ENCODE measurements around the gene PTGES3L.

PTGES3L gene

GRCh38 chr17:42979511-42980273, at the start of gene PTGES3L:
Gene PTGES3L, minus strand, starts transcription at chr17:42980080. Its CDS starts 27 bp downstream, at chr17:42980053.
- no peak for DNase-seq

- no peak for DNase-seq
These were observed 48.5 kb upstream of the PTGES3L start for GRCh38 chr17:43028221-43028861.

DNA sequence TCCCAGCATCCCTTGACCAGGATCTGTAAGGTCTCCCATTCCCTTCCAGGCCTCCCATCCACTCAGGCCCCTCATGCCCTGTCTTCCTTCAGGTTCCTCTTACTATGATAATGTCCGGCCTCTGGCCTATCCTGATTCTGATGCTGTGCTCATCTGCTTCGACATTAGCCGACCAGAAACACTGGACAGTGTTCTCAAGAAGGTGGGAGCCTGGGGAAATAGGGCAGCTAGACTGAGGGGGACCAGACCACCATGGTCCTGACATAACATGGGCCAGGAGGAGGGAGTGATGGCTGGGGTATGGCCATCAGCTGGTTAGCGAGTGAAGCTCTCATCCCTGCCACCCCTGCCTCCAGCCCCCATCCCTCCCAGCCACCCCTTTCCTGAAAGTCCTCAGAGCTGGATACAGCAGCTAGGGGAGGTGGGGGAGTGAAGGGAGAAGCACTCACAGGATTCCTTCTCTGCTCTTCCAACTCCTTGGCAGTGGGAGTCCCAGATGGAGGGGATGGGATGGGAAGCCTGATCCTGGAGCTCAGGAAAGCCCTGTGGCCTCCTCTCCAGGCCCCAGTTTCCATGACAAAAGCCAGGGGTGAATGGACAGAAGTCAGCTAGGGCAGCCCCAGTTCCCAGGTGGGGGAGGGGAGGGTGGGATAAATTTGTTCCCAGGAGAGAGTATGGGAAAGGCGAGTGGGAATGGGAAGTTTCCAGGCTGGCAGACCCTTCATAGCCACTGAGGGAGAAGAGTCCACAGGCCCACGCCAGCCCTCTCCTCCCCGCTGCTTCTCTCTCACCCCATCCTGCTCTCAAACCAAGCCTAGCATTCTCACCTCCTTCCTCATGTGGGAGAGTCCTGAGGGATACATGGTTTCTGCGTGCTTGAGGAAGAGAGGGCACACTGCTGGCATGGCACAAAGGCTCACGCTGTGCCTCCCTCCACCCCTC, 47.5 kb upstream of the PTGES3L start:
- no peak for DNase-seq

DNA sequence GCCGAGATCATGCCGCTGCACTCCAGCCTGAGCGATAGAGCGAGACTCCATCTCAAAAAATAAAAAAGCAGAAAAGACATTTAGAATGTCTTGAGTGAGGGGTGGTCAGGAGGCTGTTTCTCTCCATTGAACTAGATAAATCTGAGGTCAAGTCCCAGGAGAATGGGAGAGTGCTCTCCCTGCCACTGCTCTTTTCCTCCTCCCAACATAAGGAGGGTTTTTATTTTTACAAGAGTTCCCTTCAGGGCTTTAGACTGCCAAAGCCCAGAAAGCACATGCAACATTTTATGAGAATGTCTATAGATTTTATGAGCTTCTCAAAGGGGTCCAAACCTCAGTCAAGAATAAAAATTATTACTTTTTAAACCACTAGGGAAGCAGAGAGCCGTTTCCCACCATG, 46.7 kb upstream of the PTGES3L start:
- DNase-seq, result no peak

GRCh38 chr17:43025766-43026537, 46.1 kb upstream of the PTGES3L start:
- no peak for DNase-seq

DNA sequence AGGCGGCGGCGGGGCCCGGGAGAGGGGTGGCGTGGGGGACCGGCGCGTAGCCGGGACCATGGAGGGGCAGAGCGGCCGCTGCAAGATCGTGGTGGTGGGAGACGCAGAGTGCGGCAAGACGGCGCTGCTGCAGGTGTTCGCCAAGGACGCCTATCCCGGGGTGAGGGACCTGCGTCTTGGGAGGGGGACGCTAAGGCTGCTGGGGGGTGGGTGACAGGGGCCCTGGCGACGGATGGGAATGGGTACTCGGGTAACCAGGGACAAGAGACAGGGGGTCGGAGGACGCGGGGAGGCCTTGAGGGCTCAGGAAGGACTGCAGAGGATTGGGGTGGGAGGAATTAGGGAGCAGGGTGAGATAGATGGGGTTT, 45.4 kb upstream of the PTGES3L start:
- DNase-seq, result no peak

DNA sequence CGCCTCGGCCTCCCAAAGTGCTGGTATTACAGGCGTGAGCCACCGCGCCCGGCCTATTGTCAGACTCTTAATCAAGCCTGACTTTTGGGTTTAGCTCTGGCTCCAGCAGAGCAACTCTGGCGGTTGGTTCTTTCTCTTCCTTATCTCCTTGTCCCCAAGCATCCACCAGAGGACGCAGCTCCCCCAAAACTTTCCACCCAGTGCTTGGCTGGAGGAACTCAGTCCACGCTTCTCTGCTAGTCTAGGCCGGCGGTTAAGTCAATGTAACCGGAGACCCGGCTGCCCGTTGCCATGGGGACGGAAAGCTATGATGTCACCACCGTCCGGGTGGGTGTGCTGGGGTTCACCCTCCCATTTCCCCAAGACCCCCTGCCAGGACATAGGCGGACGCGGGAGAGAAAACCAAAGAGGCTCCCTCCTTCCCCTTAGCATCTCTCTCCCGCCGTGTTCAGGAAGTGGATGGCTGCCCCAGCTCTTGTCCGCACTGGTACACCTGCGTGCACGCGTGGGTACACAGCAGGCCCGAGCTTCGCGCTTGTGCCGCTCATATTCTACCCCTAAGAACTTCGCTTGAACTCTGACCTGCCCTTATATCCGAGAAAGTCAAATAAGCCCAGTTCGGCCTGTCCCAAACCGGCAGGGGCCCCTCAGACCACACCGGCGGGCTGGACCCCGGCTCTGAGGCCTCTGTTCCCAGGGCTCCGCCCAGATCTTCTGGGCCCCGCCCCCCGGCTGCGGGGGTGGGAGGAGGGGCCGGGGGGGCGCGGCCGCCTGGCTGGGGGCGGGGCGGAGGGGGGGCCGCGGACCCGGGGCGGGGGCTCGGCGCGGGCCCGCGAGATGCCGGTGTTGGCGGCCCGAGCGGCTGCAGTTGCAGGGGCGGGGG, 44.8 kb upstream of the PTGES3L start, which contains the start of gene RND2:
TSS of gene RND2 (plus strand) at position 825 of the 883 bp plus-strand sequence. CDS start 117 bp downstream, outside the sequence.
- DNase-seq, result peak; percentile 87

DNA sequence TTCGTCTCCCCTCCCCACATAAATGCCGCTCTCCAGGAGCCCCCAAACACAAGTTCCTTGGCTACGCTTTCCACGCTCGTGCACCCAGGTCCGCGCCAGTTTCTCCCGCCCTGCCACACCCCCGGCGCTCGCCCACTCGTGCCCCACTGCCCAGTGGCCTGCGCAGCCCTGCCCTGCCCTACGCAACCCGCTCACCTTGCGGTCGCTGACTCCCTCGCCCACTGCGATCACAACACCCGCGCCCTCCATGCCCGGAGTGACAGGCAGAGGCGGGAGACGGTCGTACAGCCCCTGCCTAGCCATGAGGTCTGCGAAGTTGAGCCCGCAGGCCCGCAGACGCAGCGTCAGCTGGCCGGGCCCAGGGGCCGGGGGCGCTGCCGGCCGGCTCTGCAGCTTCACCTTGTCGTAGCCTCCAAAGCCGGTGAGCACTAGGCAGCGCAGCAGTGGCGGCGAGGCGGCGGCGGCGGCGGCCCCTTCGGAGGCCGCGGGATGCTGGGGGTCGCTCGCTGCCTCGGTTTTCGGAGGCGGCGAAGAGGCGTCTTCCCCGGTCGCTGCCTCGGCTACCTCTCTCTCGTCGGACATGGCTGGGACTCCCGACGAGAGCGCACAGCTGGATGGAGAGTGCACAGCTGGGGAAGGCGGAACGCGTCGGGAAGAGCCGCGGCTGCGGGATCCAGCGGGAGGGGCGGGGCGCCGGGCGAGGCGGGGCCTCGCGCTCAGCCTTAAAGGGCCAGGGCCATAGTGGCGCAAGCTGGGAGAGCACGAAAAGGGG, 42.0 kb upstream of the PTGES3L start, which contains the start of gene VAT1:
TSS of gene VAT1 (minus strand) at position 645 of the 772 bp plus-strand sequence. CDS start at position 582, 63 bp downstream.
- DNase-seq, result peak; percentile 84

DNA sequence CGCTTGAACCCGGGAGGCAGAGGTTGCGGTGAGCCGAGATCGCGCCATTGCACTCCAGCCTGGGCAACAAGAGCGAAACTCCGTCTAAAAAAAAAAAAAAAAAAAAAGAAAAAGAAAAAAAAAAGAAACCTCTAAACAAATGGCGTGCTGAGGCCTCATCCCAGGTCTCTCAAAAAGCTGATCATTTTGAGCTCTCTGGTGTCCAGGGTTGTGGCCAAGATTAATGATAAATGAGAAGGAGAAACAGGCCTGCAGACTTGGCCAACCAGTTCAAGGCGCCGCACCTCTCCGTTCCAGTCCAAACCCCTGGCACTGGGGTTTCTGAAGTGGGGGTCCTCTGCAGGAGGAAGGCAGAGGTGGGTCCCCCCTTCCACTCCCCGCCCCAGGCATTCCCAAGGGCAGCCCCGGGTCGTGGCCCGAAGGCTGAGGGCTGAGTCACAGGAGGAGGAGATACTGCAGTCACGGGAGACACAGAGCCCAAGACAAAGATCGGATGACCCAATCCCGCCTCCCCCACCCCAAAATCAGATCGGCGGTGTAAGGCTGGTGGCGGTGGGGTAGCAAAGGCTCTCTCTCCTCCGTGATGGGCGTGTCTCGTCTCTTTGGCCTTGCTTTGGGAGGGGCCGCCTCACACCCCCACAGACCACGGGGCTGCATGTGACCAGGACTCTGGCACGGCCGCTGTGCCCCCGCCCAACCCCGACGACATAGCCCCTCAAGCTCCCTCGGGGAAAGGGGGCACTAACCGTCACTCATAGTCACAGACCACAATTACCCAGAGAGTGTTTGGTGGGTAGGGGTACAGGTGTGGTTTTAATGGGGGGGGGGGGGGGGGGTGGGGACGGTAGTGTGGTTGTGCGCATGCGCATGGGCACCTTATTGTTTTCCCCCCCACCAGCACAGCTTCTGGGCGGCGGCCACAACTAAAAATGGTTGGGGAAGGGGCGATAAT, 41.2 kb upstream of the PTGES3L start:
- DNase-seq, result peak; percentile 69

DNA sequence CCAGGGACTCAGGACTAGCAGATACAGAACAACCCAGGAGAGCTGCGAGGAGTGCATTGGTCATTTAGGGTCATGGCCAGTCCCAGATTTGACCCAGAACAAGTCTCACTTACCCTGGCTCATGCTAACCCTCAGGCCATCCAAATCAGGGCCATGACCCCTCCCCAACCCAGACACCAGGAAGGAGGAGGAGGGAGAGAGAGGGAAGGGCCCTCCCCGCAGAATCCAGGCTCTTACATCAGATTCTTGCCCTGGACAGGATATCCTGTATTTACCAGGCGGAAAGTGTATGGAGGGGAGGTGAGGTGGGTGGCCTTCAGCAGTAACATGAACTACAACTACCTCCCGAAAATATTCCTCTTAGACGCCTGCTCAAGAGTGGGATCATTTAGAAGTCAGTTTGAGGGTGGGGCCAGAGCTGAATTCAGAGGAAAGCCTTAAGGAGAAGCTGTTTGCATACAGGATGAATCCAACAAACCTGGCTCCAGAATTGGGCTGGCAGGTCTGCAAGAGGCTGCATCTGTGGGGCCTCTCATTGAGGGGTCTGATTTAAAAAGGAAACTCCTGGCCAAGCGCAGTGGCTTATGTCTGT, 40.2 kb upstream of the PTGES3L start:
- no peak for DNase-seq

DNA sequence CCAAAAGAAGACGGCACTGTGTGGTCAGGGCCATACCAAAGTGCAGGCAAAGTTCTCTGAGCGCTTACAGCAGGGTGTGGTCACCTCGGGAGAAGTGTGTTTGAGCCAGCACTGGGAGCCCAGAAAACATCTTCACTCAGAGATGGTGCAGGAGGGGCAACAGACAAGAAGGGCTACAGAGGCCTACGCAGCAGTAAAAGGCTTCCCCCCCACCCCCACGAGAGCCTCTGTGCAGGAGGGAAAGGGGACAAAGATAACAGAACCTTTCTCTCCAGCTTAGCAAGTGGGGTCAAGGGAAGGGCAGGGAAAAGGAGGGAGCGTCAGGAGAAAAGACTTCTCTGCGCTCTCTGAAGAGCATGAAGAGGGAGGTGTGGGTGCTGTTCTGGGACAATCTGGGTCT, 39.5 kb upstream of the PTGES3L start:
- DNase-seq, result no peak

DNA sequence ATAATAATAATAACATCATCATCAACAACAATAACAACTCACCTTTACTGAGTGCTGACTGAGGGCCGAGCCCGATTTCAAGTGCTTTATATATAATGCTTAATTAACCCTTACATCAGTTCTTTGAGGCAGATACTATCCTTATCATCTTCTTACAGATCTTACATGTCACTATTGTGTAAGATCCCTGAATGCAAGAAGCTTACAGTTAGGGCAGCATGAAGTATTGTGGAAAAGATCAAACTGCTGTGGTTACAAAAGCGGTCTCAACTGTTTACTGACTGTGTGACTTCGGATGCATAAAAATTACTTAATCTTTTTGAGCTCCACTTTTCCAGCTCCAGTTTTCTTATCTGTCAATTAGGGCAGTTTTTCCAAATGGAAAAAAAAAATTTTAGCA, 39.1 kb upstream of the PTGES3L start:
- DNase-seq, result no peak

GRCh38 chr17:43018008-43018853, 38.4 kb upstream of the PTGES3L start:
- DNase-seq, result no peak

GRCh38 chr17:43016216-43016615, 36.3 kb upstream of the PTGES3L start:
- DNase-seq, result no peak

DNA sequence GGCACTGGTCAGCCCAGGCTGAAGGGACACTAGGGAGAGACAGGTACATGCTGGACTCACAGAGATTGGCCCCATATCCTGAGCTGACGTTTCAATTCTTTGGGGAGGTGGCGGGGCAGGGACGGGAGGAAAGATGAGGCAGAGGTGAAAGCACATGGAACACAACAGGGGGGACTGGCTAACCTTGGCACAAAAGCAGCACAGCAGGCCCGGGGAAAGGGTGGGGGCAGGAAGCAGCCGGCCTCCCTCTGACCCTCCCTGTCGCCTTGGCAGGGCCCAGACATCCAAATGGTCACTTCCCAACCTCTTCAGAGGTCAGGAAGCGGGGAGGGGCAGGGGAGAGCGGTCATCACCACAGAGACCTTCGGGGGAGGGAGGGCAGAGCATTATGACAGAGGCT, 35.7 kb upstream of the PTGES3L start:
- no peak for DNase-seq

DNA sequence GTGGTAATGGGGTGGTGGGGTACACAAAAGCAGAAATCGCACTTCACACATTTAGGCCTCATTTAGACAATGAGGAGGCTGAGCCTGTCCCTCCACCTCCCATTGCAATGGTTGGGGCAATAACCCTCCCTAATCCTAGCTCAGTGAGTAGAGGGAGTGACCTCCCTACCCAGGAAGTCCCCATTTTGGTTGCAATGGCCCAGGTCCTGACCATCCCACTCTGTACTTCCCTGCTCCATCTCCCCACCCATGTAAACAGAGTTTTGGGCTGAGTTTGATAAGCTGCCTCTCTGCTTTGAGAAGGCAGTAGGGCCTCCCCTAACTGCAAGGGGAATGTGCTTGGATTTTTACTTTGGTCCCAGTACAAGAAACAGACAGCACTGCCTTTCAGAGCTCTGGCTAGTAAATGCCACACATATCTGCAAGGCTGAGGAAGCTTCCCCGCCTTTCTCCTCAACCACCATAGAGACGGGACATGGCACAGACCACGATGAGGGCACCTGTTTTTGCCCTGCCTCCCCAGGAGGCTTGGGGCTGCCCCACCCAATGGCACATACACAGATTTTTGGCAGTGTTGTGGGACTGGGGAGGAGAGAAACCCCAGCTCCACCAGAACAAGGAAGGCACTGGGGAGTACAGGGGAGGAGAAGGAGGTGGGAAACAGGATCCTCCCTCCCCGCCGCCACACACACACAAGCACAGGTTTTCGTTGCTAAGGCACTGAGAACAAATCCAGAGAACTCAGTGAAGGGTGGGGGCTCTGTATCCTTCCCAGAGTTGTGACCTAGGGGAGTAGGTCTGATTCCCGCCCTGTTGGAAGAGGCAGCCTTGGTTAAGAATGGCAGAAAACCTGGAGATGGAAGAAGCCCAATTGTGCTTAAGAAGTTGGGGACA, 35.0 kb upstream of the PTGES3L start:
- no peak for DNase-seq

Data from CD4-positive, alpha-beta T cell treated with Interleukin-17A for 4 hours (primary cell).